HepG2 (cell line): Measurements from ENCODE around the gene CLIC3. TPM values are rescaled to one million over a fixed set of nuclear protein-coding genes. Genes with fewer than 3 reads are reported as not detected.

ENCODE experiments used
- ATAC-seq: fragments of 200-7000 bp; cut with Tn5 transposase; 3 replicates; pipeline ENCODE4 v1.9.1; 2020; ENCODE audit warnings: mild to moderate bottlenecking, moderate library complexity
- BruUV-seq: library from RNA; stranded (reverse); fragments of 400-500 nt; replicated peaks from 2 replicates; lab custom pipeline; 2021; lab: Mats Ljungman, UMichigan
- CTCF ChIA-PET: fragments of 300-600 bp; formaldehyde crosslinking; extraction: SDS; loops from one replicate; lab custom pipeline; 2021; ENCODE audit warnings: low total read pairs, inconsistent platforms, low intra/inter-chr PET ratio; lab: Yijun Ruan, JAX
- POLR2A ChIA-PET: fragments of 350-600 bp; sonication (Branson Sonifier 250); formaldehyde crosslinking; loops from one replicate; lab custom pipeline; 2020; ENCODE audit warnings: antibody characterized with exemption, inconsistent platforms; lab: Yijun Ruan, JAX
- DNase-seq: peaks from one replicate; pipeline ENCODE4 v3.0.0-alpha.2; 2015; ENCODE audit warnings: low spot score
- FAIRE-seq: peaks from 3 replicates; lab custom pipeline; 2011; peaks lifted over from hg19 to GRCh38; lab: Jason Lieb, UNC
- H2AFZ ChIP-seq: one replicate; pipeline ENCODE4 v1.6.1; 2011; ENCODE audit warnings: low read length, inconsistent platforms
- H3K27ac ChIP-seq: fragments of 300-600 bp; 3 replicates; pipeline ENCODE4 v1.8.0; 2011; ENCODE audit warnings: mixed run types, mild to moderate bottlenecking, mixed read lengths, low read length, inconsistent platforms; ENCODE audit not compliant: insufficient read depth; ENCODE audit errors: extremely low read length
- H3K27me3 ChIP-seq, 2 experiments: fragments of 200-600 bp in 1 of 2; 2 replicates in 1 of 2; 3 replicates in 1 of 2; pipeline versions ENCODE4 v1.6.0 to v1.8.0; 2011; ENCODE audit warnings: low read length in 2 of 2, mild to moderate bottlenecking in 2 of 2, moderate library complexity in 2 of 2, inconsistent platforms in 1 of 2; ENCODE audit not compliant: insufficient read depth in 2 of 2, control insufficient read depth in 1 of 2
- H3K36me3 ChIP-seq, 2 experiments: fragments of 200-600 bp in 1 of 2; replicated peaks in 1 of 2; 2 replicates in 1 of 2; 3 replicates in 1 of 2; pipeline versions ENCODE4 v1.5.1 to v1.8.0; 2011; ENCODE audit warnings: low read length in 2 of 2, inconsistent platforms in 1 of 2; ENCODE audit not compliant: insufficient read depth in 2 of 2, control insufficient read depth in 1 of 2
- H3K4me1 ChIP-seq: 2 replicates; pipeline ENCODE4 v1.5.1; 2012; ENCODE audit warnings: low read length, inconsistent platforms; ENCODE audit not compliant: insufficient read depth
- H3K4me2 ChIP-seq: 2 replicates; pipeline ENCODE4 v1.6.0; 2011; ENCODE audit warnings: low read depth, low read length, inconsistent platforms
- H3K4me3 ChIP-seq, 3 experiments: fragments of 200-600 bp in 1 of 3; sonication (generic), shearing (Covaris generic) in 1 of 3; replicated peaks in 1 of 3; 2 replicates each; pipeline ENCODE4 v1.5.1; 2011 to 2016; ENCODE audit warnings: low read length in 3 of 3, inconsistent platforms in 2 of 3, low read depth in 2 of 3, mild to moderate bottlenecking in 2 of 3, control low read depth in 1 of 3, mixed read lengths in 1 of 3; ENCODE audit not compliant: insufficient read depth in 1 of 3
- H3K79me2 ChIP-seq: one replicate; pipeline ENCODE4 v1.6.1; 2011; ENCODE audit warnings: low read length, inconsistent platforms; ENCODE audit not compliant: insufficient read depth
- H3K9ac ChIP-seq: 2 replicates; pipeline ENCODE4 v1.6.0; 2011; ENCODE audit warnings: mild to moderate bottlenecking, low read depth, low read length, inconsistent platforms; ENCODE audit not compliant: insufficient read depth
- H3K9me3 ChIP-seq: 2 replicates; pipeline ENCODE4 v1.5.1; 2012; ENCODE audit warnings: mild to moderate bottlenecking, low read length
- H4K20me1 ChIP-seq: 2 replicates; pipeline ENCODE4 v1.6.0; 2011; ENCODE audit warnings: inconsistent platforms, mild to moderate bottlenecking, low read length, moderate library complexity; ENCODE audit not compliant: insufficient read depth
- AKAP8 ChIP-seq: sonication (generic); formaldehyde crosslinking; IDR thresholded peaks from 2 replicates; pipeline ENCODE4 v1.5.1; 2020; ENCODE audit warnings: mild to moderate bottlenecking, missing genetic modification reagents
- BRCA1 ChIP-seq: sonication (generic); formaldehyde crosslinking; IDR thresholded peaks from 2 replicates; pipeline ENCODE4 v1.4.0; 2020; ENCODE audit warnings: missing genetic modification reagents
- CC2D1A ChIP-seq: sonication (generic); formaldehyde crosslinking; IDR thresholded peaks from 2 replicates; pipeline ENCODE4 v1.8.1; 2023; ENCODE audit warnings: mild to moderate bottlenecking, missing genetic modification reagents
- EP300 ChIP-seq, 3 experiments: sonication (generic) in 1 of 3; formaldehyde crosslinking in 1 of 3; IDR thresholded peaks; 2 replicates each; pipeline versions ENCODE4 v1.5.1 to v1.6.1; 2011 to 2020; ENCODE audit warnings: low read depth in 2 of 3, low read length in 2 of 3, borderline replicate concordance in 1 of 3, improper control_type of control experiment in 1 of 3, mild to moderate bottlenecking in 1 of 3, missing genetic modification reagents in 1 of 3, moderate library complexity in 1 of 3
- HNRNPLL ChIP-seq: fragments of 200-400 bp; formaldehyde crosslinking; IDR thresholded peaks from 2 replicates; pipeline ENCODE4 v1.6.1; 2017; ENCODE audit warnings: mild to moderate bottlenecking, low read depth, low read length; ENCODE audit not compliant: poor library complexity, severe bottlenecking
- IRF9 ChIP-seq: sonication (generic); formaldehyde crosslinking; IDR thresholded peaks from 2 replicates; pipeline ENCODE4 v1.8.0; 2022; ENCODE audit warnings: missing genetic modification reagents, mild to moderate bottlenecking, borderline replicate concordance
- KDM2A ChIP-seq: sonication (generic); formaldehyde crosslinking; IDR thresholded peaks from 2 replicates; pipeline ENCODE4 v1.4.0; 2020; ENCODE audit warnings: low read depth, missing genetic modification reagents, borderline replicate concordance
- KLF15 ChIP-seq: sonication (generic); formaldehyde crosslinking; IDR thresholded peaks from 2 replicates; pipeline ENCODE4 v1.8.1; 2023; ENCODE audit warnings: borderline replicate concordance, mild to moderate bottlenecking, inconsistent platforms, missing genetic modification reagents, mixed read lengths
- MAFF ChIP-seq: IDR thresholded peaks from 2 replicates; pipeline ENCODE4 v1.6.1; 2011; ENCODE audit warnings: low read depth, low read length, improper control_type of control experiment
- MAX ChIP-seq: IDR thresholded peaks from 2 replicates; pipeline ENCODE4 v1.6.1; 2012; ENCODE audit warnings: inconsistent platforms
- MBD4 ChIP-seq: IDR thresholded peaks from 2 replicates; pipeline ENCODE4 v1.6.1; 2012; ENCODE audit warnings: low read length, inconsistent platforms, borderline replicate concordance
- NONO ChIP-seq, 2 experiments: fragments of 450-650 bp in 1 of 2; sonication (generic) in 1 of 2; formaldehyde crosslinking in 1 of 2; IDR thresholded peaks in 1 of 2; conservative IDR thresholded peaks in 1 of 2; 2 replicates each; pipeline versions ENCODE4 v1.6.1 to v1.8.0; 2017 to 2022; ENCODE audit warnings: mild to moderate bottlenecking in 1 of 2, missing genetic modification reagents in 1 of 2, moderate library complexity in 1 of 2
- REPIN1 ChIP-seq: sonication (generic); formaldehyde crosslinking; IDR thresholded peaks from 2 replicates; pipeline ENCODE4 v1.8.0; 2022; ENCODE audit warnings: missing genetic modification reagents, low read depth, mild to moderate bottlenecking, borderline replicate concordance
- RFXANK ChIP-seq: IDR thresholded peaks from 2 replicates; pipeline ENCODE4 v1.6.1; 2016
- SKI ChIP-seq: fragments of 450-650 bp; IDR thresholded peaks from one replicate; pipeline ENCODE4 v1.6.1; 2018; ENCODE audit warnings: mild to moderate bottlenecking; ENCODE audit not compliant: partially characterized antibody
- STAG1 ChIP-seq: sonication (generic); formaldehyde crosslinking; IDR thresholded peaks from 2 replicates; pipeline ENCODE4 v1.4.0; 2020; ENCODE audit warnings: missing genetic modification reagents
- TEAD2 ChIP-seq: sonication (generic); formaldehyde crosslinking; IDR thresholded peaks from 2 replicates; pipeline ENCODE4 v1.9.0; 2021; ENCODE audit warnings: missing genetic modification reagents
- ZNF292 ChIP-seq: sonication (generic); formaldehyde crosslinking; IDR thresholded peaks from 2 replicates; pipeline ENCODE4 v1.8.1; 2022; ENCODE audit warnings: mild to moderate bottlenecking, low read depth, missing genetic modification reagents, borderline replicate concordance
- ZNF446 ChIP-seq: sonication (generic); formaldehyde crosslinking; IDR thresholded peaks from 2 replicates; pipeline ENCODE4 v1.5.0; 2020; ENCODE audit warnings: mild to moderate bottlenecking, missing genetic modification reagents
- ZNF850 ChIP-seq: sonication (generic); formaldehyde crosslinking; conservative IDR thresholded peaks from 2 replicates; pipeline ENCODE4 v1.9.0; 2021; ENCODE audit warnings: mild to moderate bottlenecking, missing genetic modification reagents
- ZSCAN12 ChIP-seq: sonication (generic); formaldehyde crosslinking; IDR thresholded peaks from 2 replicates; pipeline ENCODE4 v1.9.0; 2021; ENCODE audit warnings: mild to moderate bottlenecking, missing genetic modification reagents
- ZSCAN31 ChIP-seq: sonication (generic); formaldehyde crosslinking; IDR thresholded peaks from 2 replicates; pipeline ENCODE4 v1.5.0; 2020; ENCODE audit warnings: low read depth, mild to moderate bottlenecking, missing genetic modification reagents
- WGBS: methylation state at CpG from one replicate; pipeline ENCODE4 v1.1.6; 2017; ENCODE audit warnings: low lambda C conversion rate; 5-methylcytosine and 5-hydroxymethylcytosine counted together
- in situ Hi-C: cut with HindIII; loops from 2 replicates; pipeline ENCODE4 v1.10.0; 2017; ENCODE audit warnings: low pct_unique_long_range_greater_than_20kb; ENCODE audit not compliant: extremely low pct_ligation_motif_present
- intact Hi-C: fragments of 100-400 bp; cut with micrococcal nuclease; formaldehyde crosslinking; loops from one replicate; pipeline ENCODE4 v1.10.0; 2022; ENCODE audit not compliant: unreplicated experiment
- polyA plus RNA-seq, 8 experiments: library from polyadenylated mRNA; depleted of rRNA in 3 of 8; stranded (reverse) in 7 of 8; unstranded in 1 of 8; fragments of >200 nt; fragmentation: Illumina TruSeq in 4 of 8; extraction: Trizol in 4 of 8; gene quantifications; 2 replicates each; pipeline versions ENCODE4 v1.2.1 to v1.2.3, GENCODE V29; 2011 to 2016; ENCODE audit warnings: low read depth in 4 of 8, missing spikeins in 1 of 8, mixed read lengths in 1 of 8; ENCODE audit not compliant: insufficient read depth in 1 of 8
- total RNA-seq, 5 experiments: library from RNA; depleted of rRNA; stranded (reverse); fragments of >200 nt; fragmentation: Illumina TruSeq; extraction: Trizol; gene quantifications; 2 replicates each; pipeline ENCODE4 v1.2.3, GENCODE V29; 2016; ENCODE audit warnings: low read depth in 1 of 5
- TF ChIP-seq, protein P1 (sequence below): IDR thresholded peaks from 2 replicates; pipeline ENCODE4 v1.6.1; 2016; ENCODE audit warnings: mild to moderate bottlenecking

Gene CLIC3
- total and polyA plus RNA-seq, 2 of the 13 experiments (the other 11 are each of a cell fraction or from before 2014, with no cell fraction given): 0.51 to 1.5 TPM

GRCh38 chr9:136992819-136993369, 3.5 kb downstream of the CLIC3 start:
- Histone ChIP-seq H3K36me3 (no peaks in the 10 kb centered on the region), H3K79me2 (peaks cover 5% of the 10 kb centered on the region), H3K27me3 (peaks cover under 1 to 5% of the 10 kb centered on the region in 2 experiments; a peak in 2 of 5 replicates), H3K27ac (peak overlapping the region; percentile 52), H4K20me1 (no peaks in the 10 kb centered on the region), H3K9me3 (no peaks in the 10 kb centered on the region), H2AFZ (no peak overlapping the region), H3K4me3 (peak overlapping the region; percentile 61 to 83 (median 73)), H3K4me2 (peak overlapping the region; percentile 92), H3K4me1 (peaks cover 71% of the 10 kb centered on the region), H3K9ac (peak overlapping the region; percentile 68)
- no peak for ATAC-seq
- in situ Hi-C loops (no loop called here), intact Hi-C loops (loop anchor here (2.0 kb wide), 1 partner anchor 46 kb away; no protein-coding TSS in a partner anchor)
- BruUV-seq: TSS peak; percentile 89
- ChIA-PET CTCF (no interaction called here), POLR2A (interaction anchor here (0.9 to 2.7 kb wide), 6 partner anchors 9 to 264 kb away, joined by 3 to 22 read pairs (median 4); no protein-coding TSS in a partner anchor)
- DNase-seq: no peak
- 61% methylated on average over 5 of the region's 18 CpGs for WGBS
- FAIRE-seq: no peak
- no peak for TF ChIP-seq SKI
- TF ChIP-seq ZSCAN31 (CRISPR knock-in tag): no peak
- TF ChIP-seq HNRNPLL: peak; percentile 18
- no peak for TF ChIP-seq TEAD2
- 0 out of 2 replicates have a peak, but pooled peaks have one; percentile 78 for TF ChIP-seq IRF9 (CRISPR knock-in tag)
- no peak for TF ChIP-seq ZNF446 (CRISPR knock-in tag)
- TF ChIP-seq REPIN1 (CRISPR knock-in tag): no peak
- TF ChIP-seq RFXANK: no peak
- TF ChIP-seq AKAP8: 0 out of 2 replicates have a peak, but pooled peaks have one; percentile 10
- TF ChIP-seq MBD4: no peak
- no peak for TF ChIP-seq MAX
- no peak for TF ChIP-seq EP300 (IDR thresholded peaks at IDR 0.05; ENCODE audit: low read depth in 2 of 2, low read length in 2 of 2)
- no peak for TF ChIP-seq EP300 (CRISPR knock-in tag; IDR thresholded peaks at IDR 0.05; ENCODE audit: borderline replicate concordance)
- no peak for TF ChIP-seq BRCA1 (CRISPR knock-in tag)
- no peak for TF ChIP-seq MAFF
- TF ChIP-seq ZSCAN12 (CRISPR knock-in tag): no peak
- TF ChIP-seq KLF15: 0 out of 2 replicates have a peak, but pooled peaks have one; percentile 1
- no peak for TF ChIP-seq ZNF850
- TF ChIP-seq KDM2A (CRISPR knock-in tag): no peak; the same call in none of the 2 replicates
- TF ChIP-seq, protein P1, sequence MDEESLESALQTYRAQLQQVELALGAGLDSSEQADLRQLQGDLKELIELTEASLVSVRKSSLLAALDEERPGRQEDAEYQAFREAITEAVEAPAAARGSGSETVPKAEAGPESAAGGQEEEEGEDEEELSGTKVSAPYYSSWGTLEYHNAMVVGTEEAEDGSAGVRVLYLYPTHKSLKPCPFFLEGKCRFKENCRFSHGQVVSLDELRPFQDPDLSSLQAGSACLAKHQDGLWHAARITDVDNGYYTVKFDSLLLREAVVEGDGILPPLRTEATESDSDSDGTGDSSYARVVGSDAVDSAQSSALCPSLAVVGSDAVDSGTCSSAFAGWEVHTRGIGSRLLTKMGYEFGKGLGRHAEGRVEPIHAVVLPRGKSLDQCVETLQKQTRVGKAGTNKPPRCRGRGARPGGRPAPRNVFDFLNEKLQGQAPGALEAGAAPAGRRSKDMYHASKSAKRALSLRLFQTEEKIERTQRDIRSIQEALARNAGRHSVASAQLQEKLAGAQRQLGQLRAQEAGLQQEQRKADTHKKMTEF (CRISPR knock-in tag): no peak
- no peak for TF ChIP-seq ZNF292 (CRISPR knock-in tag)
- no peak for TF ChIP-seq CC2D1A (CRISPR knock-in tag)
- no peak for TF ChIP-seq NONO (IDR thresholded peaks at IDR 0.05)
- no peak for TF ChIP-seq NONO (CRISPR knock-in tag; conservative IDR thresholded peaks at IDR 0.05)
- TF ChIP-seq STAG1: no peak
